Astrocyte (in vitro differentiated cells and primary cell): ENCODE data around the gene TOMM70.

Experiments used
- EZH2 ChIP-seq: IDR thresholded peaks from 2 replicates; pipeline ENCODE4 v1.6.1; 2012; ENCODE audit warnings: mild to moderate bottlenecking, low read length, inconsistent platforms; ENCODE audit not compliant: insufficient read depth
- TF ChIP-seq, protein P1 (sequence below): IDR thresholded peaks from 2 replicates; pipeline ENCODE4 v1.5.1; 2011; ENCODE audit warnings: low read depth, mild to moderate bottlenecking, inconsistent platforms, low read length, moderate library complexity; ENCODE audit not compliant: insufficient read depth

DNA sequence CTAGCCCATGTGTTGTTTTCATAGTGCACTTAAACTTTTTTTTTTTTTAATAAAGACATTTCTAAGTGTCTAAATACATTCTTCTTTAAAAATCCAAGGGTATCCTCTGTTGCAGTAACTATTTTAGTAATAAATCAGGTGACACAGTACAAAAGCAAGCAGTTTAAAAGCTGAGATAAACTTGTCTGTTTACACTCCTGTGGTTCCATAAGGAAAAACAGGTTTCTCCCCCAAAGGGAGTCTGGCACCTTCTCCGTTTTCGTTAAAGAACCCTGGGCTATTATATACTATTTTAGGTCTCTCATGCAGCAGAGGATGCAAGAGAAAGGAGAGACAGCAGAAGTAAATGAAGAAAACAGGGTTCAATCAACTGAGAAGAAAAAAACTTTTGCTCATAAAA is 48.3 kb upstream of the TOMM70 start:
- TF ChIP-seq, protein P1, sequence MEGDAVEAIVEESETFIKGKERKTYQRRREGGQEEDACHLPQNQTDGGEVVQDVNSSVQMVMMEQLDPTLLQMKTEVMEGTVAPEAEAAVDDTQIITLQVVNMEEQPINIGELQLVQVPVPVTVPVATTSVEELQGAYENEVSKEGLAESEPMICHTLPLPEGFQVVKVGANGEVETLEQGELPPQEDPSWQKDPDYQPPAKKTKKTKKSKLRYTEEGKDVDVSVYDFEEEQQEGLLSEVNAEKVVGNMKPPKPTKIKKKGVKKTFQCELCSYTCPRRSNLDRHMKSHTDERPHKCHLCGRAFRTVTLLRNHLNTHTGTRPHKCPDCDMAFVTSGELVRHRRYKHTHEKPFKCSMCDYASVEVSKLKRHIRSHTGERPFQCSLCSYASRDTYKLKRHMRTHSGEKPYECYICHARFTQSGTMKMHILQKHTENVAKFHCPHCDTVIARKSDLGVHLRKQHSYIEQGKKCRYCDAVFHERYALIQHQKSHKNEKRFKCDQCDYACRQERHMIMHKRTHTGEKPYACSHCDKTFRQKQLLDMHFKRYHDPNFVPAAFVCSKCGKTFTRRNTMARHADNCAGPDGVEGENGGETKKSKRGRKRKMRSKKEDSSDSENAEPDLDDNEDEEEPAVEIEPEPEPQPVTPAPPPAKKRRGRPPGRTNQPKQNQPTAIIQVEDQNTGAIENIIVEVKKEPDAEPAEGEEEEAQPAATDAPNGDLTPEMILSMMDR: no peak
- no peak for TF ChIP-seq EZH2
